Prostate gland (tissue), 2 donors: ENCODE results near the gene ALOX12B.

Experiments used
- POLR2A ChIP-seq: fragments of 450-650 bp; IDR thresholded peaks from one replicate; pipeline ENCODE4 v1.6.1; 2016; ENCODE audit warnings: antibody characterized with exemption, mild to moderate bottlenecking
- POLR2AphosphoS5 ChIP-seq: sonication (generic); formaldehyde crosslinking; IDR thresholded peaks from one replicate; pipeline ENCODE4 v1.6.1; 2017; ENCODE audit warnings: antibody characterized with exemption
- TF ChIP-seq, protein P1 (sequence below), 4 experiments: fragments of 200-600 bp in 2 of 4; fragments of 450-650 bp in 2 of 4; sonication (generic) in 2 of 4; IDR thresholded peaks; 1 replicate in 3 of 4; 2 replicates in 1 of 4; pipeline ENCODE4 v1.5.1; 2016 to 2019; ENCODE audit warnings: antibody characterized with exemption in 4 of 4, mild to moderate bottlenecking in 2 of 4, moderate library complexity in 2 of 4

DNA sequence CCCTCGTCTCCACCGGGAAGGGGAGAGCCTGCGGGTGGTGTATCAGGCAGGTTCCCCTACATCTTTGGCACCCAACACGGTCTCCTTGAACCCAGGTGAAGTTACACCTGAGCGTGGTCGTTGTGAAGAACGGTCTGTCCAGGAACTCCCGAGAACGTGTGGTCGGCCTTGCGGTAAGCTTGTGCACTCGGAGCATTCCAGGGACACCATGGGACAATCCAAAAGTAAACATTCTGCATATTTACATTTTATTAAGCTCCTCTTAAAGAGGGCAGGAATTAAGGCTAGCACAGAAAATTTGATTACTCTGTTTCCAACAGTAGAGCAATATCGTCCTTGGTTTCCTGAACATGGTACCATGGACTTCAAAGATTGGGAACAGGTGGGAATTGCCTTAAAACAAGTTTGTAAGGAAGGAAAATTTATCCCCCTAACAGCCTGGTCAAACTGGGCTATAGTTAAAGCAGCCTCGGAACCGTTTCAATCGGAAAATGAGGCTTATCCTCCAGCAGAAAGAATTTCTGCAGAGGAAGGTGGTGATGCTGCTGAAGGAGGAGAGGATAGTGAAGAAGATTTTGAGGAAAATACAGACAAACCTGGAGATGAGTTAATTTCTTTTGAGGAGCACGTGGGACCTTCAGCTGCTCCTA, 30.4 kb downstream of the ALOX12B start:
- TF ChIP-seq POLR2A (no peak), POLR2AphosphoS5 (no peak)
- TF ChIP-seq, protein P1, sequence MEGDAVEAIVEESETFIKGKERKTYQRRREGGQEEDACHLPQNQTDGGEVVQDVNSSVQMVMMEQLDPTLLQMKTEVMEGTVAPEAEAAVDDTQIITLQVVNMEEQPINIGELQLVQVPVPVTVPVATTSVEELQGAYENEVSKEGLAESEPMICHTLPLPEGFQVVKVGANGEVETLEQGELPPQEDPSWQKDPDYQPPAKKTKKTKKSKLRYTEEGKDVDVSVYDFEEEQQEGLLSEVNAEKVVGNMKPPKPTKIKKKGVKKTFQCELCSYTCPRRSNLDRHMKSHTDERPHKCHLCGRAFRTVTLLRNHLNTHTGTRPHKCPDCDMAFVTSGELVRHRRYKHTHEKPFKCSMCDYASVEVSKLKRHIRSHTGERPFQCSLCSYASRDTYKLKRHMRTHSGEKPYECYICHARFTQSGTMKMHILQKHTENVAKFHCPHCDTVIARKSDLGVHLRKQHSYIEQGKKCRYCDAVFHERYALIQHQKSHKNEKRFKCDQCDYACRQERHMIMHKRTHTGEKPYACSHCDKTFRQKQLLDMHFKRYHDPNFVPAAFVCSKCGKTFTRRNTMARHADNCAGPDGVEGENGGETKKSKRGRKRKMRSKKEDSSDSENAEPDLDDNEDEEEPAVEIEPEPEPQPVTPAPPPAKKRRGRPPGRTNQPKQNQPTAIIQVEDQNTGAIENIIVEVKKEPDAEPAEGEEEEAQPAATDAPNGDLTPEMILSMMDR (IDR thresholded peaks at IDR 0.05): no peak
